SH-SY5Y (cell line): ENCODE results near the gene FBXW10B.

Source experiments
- GATA2 ChIP-seq: IDR thresholded peaks from 2 replicates; pipeline ENCODE4 v1.6.1; 2011; ENCODE audit warnings: mild to moderate bottlenecking, low read depth, low read length
- GATA3 ChIP-seq: IDR thresholded peaks from 2 replicates; pipeline ENCODE4 v1.6.1; 2011; ENCODE audit warnings: low read depth, mild to moderate bottlenecking, low read length, moderate library complexity

- no peak for TF ChIP-seq GATA2
- TF ChIP-seq GATA3: no peak
Observed at GRCh38 chr17:15651583-15652110, 32.1 kb upstream of the FBXW10B start.
